ENCODE measurements around the gene CFAP46. TPM values are rescaled to one million over a fixed set of nuclear protein-coding genes. Genes with fewer than 3 reads are reported as not detected.

CFAP46 gene
- total and polyA plus RNA-seq, 9 of the 15 experiments (the other 6 are each of a cell fraction or from before 2014, with no cell fraction given), result not detected

DNA sequence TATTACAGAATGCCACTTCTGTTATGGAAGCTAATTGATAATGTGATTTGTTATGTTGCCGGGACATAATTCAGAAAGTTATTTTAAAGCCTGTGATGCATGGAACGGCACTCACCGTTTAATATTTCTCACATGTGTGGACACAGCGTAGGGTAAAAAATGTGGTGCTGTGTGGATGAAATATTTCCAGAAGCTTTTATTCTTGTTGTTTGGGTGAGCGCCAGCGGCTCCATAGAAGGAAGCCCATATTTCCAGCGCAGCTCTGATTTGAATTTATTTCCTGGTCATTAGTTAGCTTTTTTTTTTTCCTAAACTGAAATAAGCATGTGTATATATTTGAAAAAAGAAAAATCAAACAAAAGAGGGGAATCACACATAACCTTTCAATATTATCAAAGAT lies 136.3 kb downstream of the CFAP46 start:
- no peak for FAIRE-seq

DNA sequence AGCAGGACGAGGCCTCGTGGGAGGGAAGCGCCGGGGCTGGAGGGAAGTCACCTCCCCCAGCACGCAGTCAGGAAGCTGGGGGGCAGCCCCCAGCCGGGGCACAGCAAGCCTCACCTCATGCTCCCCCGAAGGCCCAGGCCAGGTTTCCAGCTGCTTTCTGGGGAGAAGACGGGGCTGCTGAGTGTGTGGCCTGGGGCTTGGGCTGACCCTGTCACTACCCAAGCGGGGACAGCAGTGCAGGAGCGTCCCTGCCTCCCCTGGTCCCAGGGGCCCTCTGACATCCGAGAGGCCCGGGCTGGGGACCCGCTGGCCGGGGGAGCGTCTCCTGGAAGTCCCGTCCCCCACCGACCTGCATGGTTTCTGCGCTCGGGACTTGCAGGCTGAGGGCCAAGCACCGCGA lies 136.8 kb downstream of the CFAP46 start:
- POLR2A ChIA-PET, result no interaction called here
- H3K9me3 ChIP-seq (replicated peaks; ENCODE audit: control insufficient read depth, insufficient read depth, low read depth, low read length), result no peaks in the 10 kb centered on the region
- no peak overlapping the region for H3K27ac ChIP-seq (ENCODE audit: extremely low read depth, low read depth, low read length)
- in situ Hi-C loops (cut with MboI) (no loop called here), intact Hi-C loops (cut with micrococcal nuclease) (no loop called here)
- 14% methylated on average over 20 of the region's 21 CpGs for WGBS (ENCODE audit: insufficient coverage, low coverage, missing lambda C conversion rate)
- no peaks in the 10 kb centered on the region for H4K20me1 ChIP-seq (replicated peaks; ENCODE audit: control insufficient read depth, insufficient read depth, low read length)
- H3K9ac ChIP-seq (ENCODE audit: insufficient read depth in 1 of 2, low read depth in 2 of 2, low read length in 2 of 2), result no peak overlapping the region
- no peak overlapping the region for H3K4me2 ChIP-seq (ENCODE audit: insufficient read depth, low read length)
- ATAC-seq (no peak), FAIRE-seq (no peak), DNase-seq (ENCODE audit: extremely low read depth in 1 of 4, low spot score in 3 of 4) (no peak)
- H2AFZ ChIP-seq (ENCODE audit: low read depth, low read length), result no peak overlapping the region
- H3K9me1 ChIP-seq (ENCODE audit: control insufficient read depth, insufficient read depth, low read length), result no peaks in the 10 kb centered on the region
- peaks cover 0 to 14% of the 10 kb centered on the region in 2 experiments; a peak in 2 of 5 replicates for H3K4me1 ChIP-seq (replicated peaks in 1 of 2; ENCODE audit: control insufficient read depth in 2 of 2, insufficient read depth in 2 of 2, low read length in 2 of 2)
- no peak for TF ChIP-seq STAT5B (CRISPR knock-in tag; IDR thresholded peaks at IDR 0.05)
- CTCF ChIA-PET (ENCODE audit: low intra/inter-chr PET ratio), result no interaction called here
- no peaks in the 10 kb centered on the region for H3K36me3 ChIP-seq (ENCODE audit: control insufficient read depth, insufficient read depth, low read length)
- H3K27me3 ChIP-seq (ENCODE audit: control insufficient read depth in 2 of 2, insufficient read depth in 2 of 2, low read length in 2 of 2), result peaks cover 0 to 24% of the 10 kb centered on the region in 2 experiments; a peak in 2 of 5 replicates
- H3K4me3 ChIP-seq, result no peak overlapping the region
- H3K79me2 ChIP-seq (ENCODE audit: control insufficient read depth, insufficient read depth, low read length), result no peaks in the 10 kb centered on the region
- BruUV-seq (replicated peaks), result no TSS peak

More for the DNA sequence above, 136.3 kb downstream of the CFAP46 start:
- BruUV-seq (replicated peaks), result no TSS peak
- Histone ChIP-seq H3K79me2 (ENCODE audit: control insufficient read depth, insufficient read depth, low read length) (no peaks in the 10 kb centered on the region), H3K27ac (ENCODE audit: extremely low read depth, low read depth, low read length) (no peak overlapping the region), H3K27me3 (ENCODE audit: control insufficient read depth in 2 of 2, insufficient read depth in 2 of 2, low read length in 2 of 2) (peaks cover 0 to 25% of the 10 kb centered on the region in 2 experiments; a peak in 2 of 5 replicates), H3K9ac (ENCODE audit: insufficient read depth in 1 of 2, low read depth in 2 of 2, low read length in 2 of 2) (no peak overlapping the region), H3K36me3 (ENCODE audit: control insufficient read depth, insufficient read depth, low read length) (no peaks in the 10 kb centered on the region), H3K4me3 (no peak overlapping the region), H4K20me1 (replicated peaks; ENCODE audit: control insufficient read depth, insufficient read depth, low read length) (no peaks in the 10 kb centered on the region), H2AFZ (ENCODE audit: low read depth, low read length) (no peak overlapping the region), H3K9me3 (replicated peaks; ENCODE audit: control insufficient read depth, insufficient read depth, low read depth, low read length) (no peaks in the 10 kb centered on the region), H3K4me1 (replicated peaks in 1 of 2; ENCODE audit: control insufficient read depth in 2 of 2, insufficient read depth in 2 of 2, low read length in 2 of 2) (peaks cover 0 to 14% of the 10 kb centered on the region in 2 experiments; a peak in 2 of 5 replicates), H3K4me2 (ENCODE audit: insufficient read depth, low read length) (no peak overlapping the region), H3K9me1 (ENCODE audit: control insufficient read depth, insufficient read depth, low read length) (no peaks in the 10 kb centered on the region)
- in situ Hi-C loops (cut with MboI), result no loop called here
- TF ChIP-seq ZNF12 (CRISPR knock-in tag; IDR thresholded peaks at IDR 0.05) (no peak), PTRF (tag; IDR thresholded peaks at IDR 0.05) (no peak), ZFX (CRISPR knock-in tag; IDR thresholded peaks at IDR 0.05) (no peak), ZNF347 (CRISPR knock-in tag; IDR thresholded peaks at IDR 0.05; ENCODE audit: low read depth) (no peak), GABPA (tag; conservative IDR thresholded peaks at IDR 0.05; ENCODE audit: low read depth) (no peak), DDX20 (tag; IDR thresholded peaks at IDR 0.05; ENCODE audit: low read depth) (no peak), ESRRA (IDR thresholded peaks at IDR 0.05; ENCODE audit: borderline replicate concordance, low read depth) (no peak)
- WGBS (ENCODE audit: insufficient coverage, low coverage, missing lambda C conversion rate), result 11% methylated on average over 7 of the region's 7 CpGs
- ATAC-seq, result no peak
- POLR2A ChIA-PET, result no interaction called here
- intact Hi-C loops (cut with micrococcal nuclease), result no loop called here
- DNase-seq (ENCODE audit: extremely low read depth in 1 of 4, low spot score in 3 of 4), result no peak
- CTCF ChIA-PET (ENCODE audit: low intra/inter-chr PET ratio), result no interaction called here
